ENCODE measurements around the gene ATG14. TPM values are rescaled to one million over a fixed set of nuclear protein-coding genes. Genes with fewer than 3 reads are reported as not detected.
A peak's percentile ranks its signal among the peaks of the same experiment; 100 is the strongest.

ATG14 gene
- total RNA-seq, 3 donors from 2014 or later, result 8.3 to 15.1 (median 10.8) TPM

DNA sequence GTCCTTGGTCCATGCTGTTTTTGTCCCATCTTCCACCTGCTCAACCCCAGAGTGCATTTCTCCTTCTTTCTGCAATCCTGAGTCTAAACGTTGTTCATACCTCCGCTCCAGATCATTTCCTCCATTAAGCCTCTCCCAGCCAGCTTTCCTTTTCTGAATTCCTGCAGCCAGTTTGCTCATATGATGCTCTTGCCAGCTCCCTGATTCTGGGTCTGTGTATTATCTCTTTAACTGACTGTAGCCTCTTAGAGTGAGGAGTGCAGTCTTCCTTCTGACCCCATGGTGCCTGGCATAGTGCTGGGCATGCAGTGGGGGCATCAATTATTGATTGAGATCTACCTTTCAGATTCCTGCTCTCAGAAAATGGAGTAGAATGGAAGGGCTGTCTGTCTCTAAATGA, 40.3 kb upstream of the ATG14 start:
- DNase-seq (peak in 1 of 3 donors; percentile 23), ATAC-seq (no peak)
- H3K36me3 ChIP-seq (ENCODE audit: low read depth), result no peaks in the 10 kb centered on the region
- H3K4me1 ChIP-seq (ENCODE audit: low read depth), result peaks cover 19% of the 10 kb centered on the region
- H3K9me3 ChIP-seq, result no peaks in the 10 kb centered on the region
- intact Hi-C loops (cut with DNase I, micrococcal nuclease), result no loop called here
- TF ChIP-seq, protein P1, sequence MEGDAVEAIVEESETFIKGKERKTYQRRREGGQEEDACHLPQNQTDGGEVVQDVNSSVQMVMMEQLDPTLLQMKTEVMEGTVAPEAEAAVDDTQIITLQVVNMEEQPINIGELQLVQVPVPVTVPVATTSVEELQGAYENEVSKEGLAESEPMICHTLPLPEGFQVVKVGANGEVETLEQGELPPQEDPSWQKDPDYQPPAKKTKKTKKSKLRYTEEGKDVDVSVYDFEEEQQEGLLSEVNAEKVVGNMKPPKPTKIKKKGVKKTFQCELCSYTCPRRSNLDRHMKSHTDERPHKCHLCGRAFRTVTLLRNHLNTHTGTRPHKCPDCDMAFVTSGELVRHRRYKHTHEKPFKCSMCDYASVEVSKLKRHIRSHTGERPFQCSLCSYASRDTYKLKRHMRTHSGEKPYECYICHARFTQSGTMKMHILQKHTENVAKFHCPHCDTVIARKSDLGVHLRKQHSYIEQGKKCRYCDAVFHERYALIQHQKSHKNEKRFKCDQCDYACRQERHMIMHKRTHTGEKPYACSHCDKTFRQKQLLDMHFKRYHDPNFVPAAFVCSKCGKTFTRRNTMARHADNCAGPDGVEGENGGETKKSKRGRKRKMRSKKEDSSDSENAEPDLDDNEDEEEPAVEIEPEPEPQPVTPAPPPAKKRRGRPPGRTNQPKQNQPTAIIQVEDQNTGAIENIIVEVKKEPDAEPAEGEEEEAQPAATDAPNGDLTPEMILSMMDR (IDR thresholded peaks at IDR 0.05), result no peak
- H3K4me3 ChIP-seq, result no peak overlapping the region

DNA sequence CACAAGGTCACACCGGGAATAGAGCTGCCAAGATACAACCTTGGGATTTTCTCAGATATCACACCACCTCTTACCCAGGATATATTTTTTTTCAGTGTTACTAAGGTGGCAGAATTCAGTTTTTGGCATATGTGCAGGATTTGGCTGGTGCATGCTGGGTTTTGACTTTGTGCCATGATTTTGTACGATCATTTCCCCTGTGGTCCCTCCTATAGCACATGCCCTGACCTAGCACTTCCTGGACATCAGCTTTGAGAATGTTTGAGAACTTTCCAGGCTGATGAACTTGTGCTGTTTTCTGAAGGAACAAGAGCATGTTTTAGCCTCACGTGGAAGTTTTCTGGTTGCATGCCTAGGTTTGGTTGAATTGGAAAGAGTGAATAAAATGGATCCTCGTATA, 39.8 kb upstream of the ATG14 start:
- no peak overlapping the region for H3K4me3 ChIP-seq
- no peaks in the 10 kb centered on the region for H3K36me3 ChIP-seq (ENCODE audit: low read depth)
- ATAC-seq, result peak; percentile 2
- intact Hi-C loops (cut with DNase I, micrococcal nuclease), result no loop called here
- DNase-seq, result peak in 1 of 3 donors; percentile 22
- no peaks in the 10 kb centered on the region for H3K9me3 ChIP-seq
- TF ChIP-seq, protein P1 (IDR thresholded peaks at IDR 0.05), result no peak
- H3K4me1 ChIP-seq (ENCODE audit: low read depth), result peaks cover 19% of the 10 kb centered on the region

DNA sequence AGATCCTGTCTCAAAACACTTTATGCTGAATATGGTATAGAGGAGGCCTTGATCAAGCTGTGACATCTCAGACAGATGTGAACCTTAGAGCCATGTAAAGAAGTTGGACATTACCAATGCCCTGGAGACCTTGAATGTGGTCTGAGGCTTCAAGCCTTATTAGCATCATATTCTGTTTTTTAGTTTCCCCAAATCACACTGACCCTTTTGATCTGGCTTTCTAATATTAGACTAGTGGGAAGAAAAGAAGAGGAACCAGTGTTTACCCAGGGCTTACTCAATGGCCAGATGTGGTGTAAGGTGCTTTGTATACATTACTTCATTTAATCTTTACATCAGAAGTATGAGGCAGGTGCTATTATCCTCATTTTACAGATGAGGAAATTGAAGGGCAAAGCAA, 39.4 kb upstream of the ATG14 start:
- TF ChIP-seq, protein P1 (IDR thresholded peaks at IDR 0.05), result no peak
- Histone ChIP-seq H3K36me3 (ENCODE audit: low read depth) (no peaks in the 10 kb centered on the region), H3K4me1 (ENCODE audit: low read depth) (peaks cover 19% of the 10 kb centered on the region), H3K9me3 (no peaks in the 10 kb centered on the region), H3K4me3 (no peak overlapping the region)
- ATAC-seq (peak; percentile 16), DNase-seq (no peak)
- intact Hi-C loops (cut with DNase I, micrococcal nuclease), result no loop called here

DNA sequence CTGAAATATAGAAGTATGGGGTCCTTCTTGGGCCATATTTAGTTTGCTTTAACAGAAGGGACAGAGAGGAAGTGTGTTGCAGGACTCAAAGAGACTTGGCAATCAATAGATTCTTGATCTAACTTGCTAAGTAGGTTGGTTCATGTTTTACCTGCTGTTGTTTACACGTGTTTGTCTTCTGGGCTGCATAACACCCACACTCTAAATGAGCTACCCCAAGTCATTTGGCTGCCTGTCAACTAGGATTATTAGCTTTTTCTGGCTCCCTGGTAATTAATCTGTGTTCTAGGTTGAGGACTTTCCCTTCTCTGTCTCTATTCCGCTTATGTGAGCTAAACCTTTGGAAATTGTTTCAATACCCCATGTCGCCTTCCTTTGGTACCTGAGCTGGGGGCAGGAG, 38.9 kb upstream of the ATG14 start:
- H3K9me3 ChIP-seq, result no peaks in the 10 kb centered on the region
- TF ChIP-seq, protein P1 (IDR thresholded peaks at IDR 0.05), result no peak
- DNase-seq (no peak), ATAC-seq (no peak)
- intact Hi-C loops (cut with DNase I, micrococcal nuclease), result no loop called here
- no peaks in the 10 kb centered on the region for H3K36me3 ChIP-seq (ENCODE audit: low read depth)
- H3K4me3 ChIP-seq, result no peak overlapping the region
- peaks cover 19% of the 10 kb centered on the region for H3K4me1 ChIP-seq (ENCODE audit: low read depth)

DNA sequence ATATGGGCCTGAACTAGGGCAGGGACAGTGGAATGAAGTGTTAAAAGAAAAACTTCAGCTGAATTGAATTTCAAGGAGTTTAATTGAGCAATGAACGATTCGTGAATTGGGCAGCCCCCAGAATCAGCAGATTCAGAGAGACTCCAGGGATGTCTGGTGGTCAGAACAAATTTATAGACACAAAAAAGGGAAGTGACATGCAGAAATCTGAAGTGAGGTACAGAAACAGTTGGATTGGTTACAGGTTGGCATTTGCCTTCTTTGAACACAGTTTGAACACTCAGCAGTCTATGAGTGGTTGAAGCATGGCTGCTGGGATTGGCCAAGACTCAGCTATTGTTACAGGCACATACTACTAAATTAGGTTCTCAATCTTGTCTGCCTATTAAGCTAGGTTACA, 38.5 kb upstream of the ATG14 start:
- H3K4me3 ChIP-seq, result no peak overlapping the region
- H3K36me3 ChIP-seq (ENCODE audit: low read depth), result no peaks in the 10 kb centered on the region
- ATAC-seq, result no peak
- intact Hi-C loops (cut with DNase I, micrococcal nuclease), result no loop called here
- no peaks in the 10 kb centered on the region for H3K9me3 ChIP-seq
- TF ChIP-seq, protein P1 (IDR thresholded peaks at IDR 0.05), result no peak
- peaks cover 19% of the 10 kb centered on the region for H3K4me1 ChIP-seq (ENCODE audit: low read depth)
- no peak for DNase-seq

DNA sequence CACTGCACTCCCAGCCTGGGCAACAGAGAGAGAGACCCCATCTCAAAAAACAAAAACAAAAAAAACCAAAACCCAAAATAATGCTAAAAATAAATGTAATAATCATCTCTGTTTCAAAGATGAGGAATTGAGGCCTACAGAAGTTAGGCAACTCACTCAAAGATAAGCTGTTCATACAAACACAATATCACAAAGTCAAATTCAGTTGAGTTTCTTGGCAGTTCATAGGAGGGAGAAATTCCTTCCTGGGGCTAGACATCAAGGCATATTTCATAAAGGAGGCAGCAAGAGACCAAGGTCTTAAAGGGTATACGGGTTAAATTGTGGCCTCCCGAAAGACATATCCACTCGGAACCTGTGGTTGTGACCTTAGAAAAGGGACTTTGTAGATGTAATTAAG, 37.5 kb upstream of the ATG14 start:
- H3K4me1 ChIP-seq (ENCODE audit: low read depth), result peaks cover 19% of the 10 kb centered on the region
- TF ChIP-seq, protein P1 (IDR thresholded peaks at IDR 0.05), result no peak
- DNase-seq, result no peak
- intact Hi-C loops (cut with DNase I, micrococcal nuclease), result no loop called here
- ATAC-seq, result no peak
- no peaks in the 10 kb centered on the region for H3K9me3 ChIP-seq
- no peaks in the 10 kb centered on the region for H3K36me3 ChIP-seq (ENCODE audit: low read depth)
- H3K4me3 ChIP-seq, result no peak overlapping the region

Measured in mucosa of descending colon (tissue), 3 donors.